SK-N-SH treated with all-trans-retinoic acid at 6 μM for 48 hours (cell line): Measurements from ENCODE around the gene LDLRAD2.

Experiments
- ATAC-seq: fragments of 200-7000 bp; cut with Tn5 transposase; 3 replicates; pipeline ENCODE4 v1.9.1; 2020; ENCODE audit warnings: mild to moderate bottlenecking, moderate library complexity
- ARNTL ChIP-seq: fragments of 450-650 bp; formaldehyde crosslinking; IDR thresholded peaks from 2 replicates; pipeline ENCODE4 v1.5.0; 2020; ENCODE audit warnings: low read depth, mild to moderate bottlenecking, moderate library complexity, borderline replicate concordance
- BACH2 ChIP-seq: fragments of 250-450 bp; sonication (Bioruptor Pico); IDR thresholded peaks from 2 replicates; pipeline ENCODE4 v1.9.0; 2021; ENCODE audit warnings: mild to moderate bottlenecking, borderline replicate concordance
- CREB5 ChIP-seq: fragments of 250-450 bp; sonication (Bioruptor Pico); IDR thresholded peaks from 2 replicates; pipeline ENCODE4 v1.5.1; 2020; ENCODE audit warnings: low read depth, mild to moderate bottlenecking, moderate library complexity
- CSDC2 ChIP-seq: fragments of 250-450 bp; sonication (Bioruptor Pico); IDR thresholded peaks from 2 replicates; pipeline ENCODE4 v1.5.0; 2020; ENCODE audit warnings: mild to moderate bottlenecking, moderate library complexity
- ESRRG ChIP-seq: fragments of 250-450 bp; sonication (Bioruptor Pico); IDR thresholded peaks from 2 replicates; pipeline ENCODE4 v1.6.1; 2021; ENCODE audit warnings: mild to moderate bottlenecking
- GLIS3 ChIP-seq: fragments of 250-450 bp; sonication (Bioruptor Pico); IDR thresholded peaks from 2 replicates; pipeline ENCODE4 v1.5.0; 2020; ENCODE audit warnings: mild to moderate bottlenecking, moderate library complexity
- ISL1 ChIP-seq: fragments of 250-450 bp; sonication (Bioruptor Pico); IDR thresholded peaks from 2 replicates; pipeline ENCODE4 v2.1.2; 2022; ENCODE audit warnings: mild to moderate bottlenecking, moderate library complexity
- OSR1 ChIP-seq: fragments of 250-450 bp; sonication (Bioruptor Pico); IDR thresholded peaks from 2 replicates; pipeline ENCODE4 v1.8.0; 2022; ENCODE audit warnings: moderate library complexity, mild to moderate bottlenecking, inconsistent platforms
- PATZ1 ChIP-seq: fragments of 250-450 bp; sonication (Bioruptor Pico); IDR thresholded peaks from 2 replicates; pipeline ENCODE4 v1.8.0; 2020; ENCODE audit warnings: mild to moderate bottlenecking, moderate library complexity, borderline replicate concordance
- POU6F1 ChIP-seq: fragments of 250-450 bp; sonication (Bioruptor Pico); IDR thresholded peaks from 2 replicates; pipeline ENCODE4 v1.8.0; 2021; ENCODE audit warnings: low read depth, mild to moderate bottlenecking, moderate library complexity, borderline replicate concordance
- PPARA ChIP-seq: fragments of 250-450 bp; sonication (Bioruptor Pico); IDR thresholded peaks from 2 replicates; pipeline ENCODE4 v1.5.0; 2020; ENCODE audit warnings: mild to moderate bottlenecking, borderline replicate concordance
- RARB ChIP-seq: fragments of 250-450 bp; sonication (Bioruptor Pico); IDR thresholded peaks from 2 replicates; pipeline ENCODE4 v1.8.0; 2021; ENCODE audit warnings: mild to moderate bottlenecking, moderate library complexity
- SNAI2 ChIP-seq: fragments of 250-450 bp; sonication (Bioruptor Pico); IDR thresholded peaks from 2 replicates; pipeline ENCODE4 v1.5.0; 2020; ENCODE audit warnings: mild to moderate bottlenecking, moderate library complexity
- TCF4 ChIP-seq: fragments of 250-450 bp; sonication (Bioruptor Pico); IDR thresholded peaks from 2 replicates; pipeline ENCODE4 v1.8.0; 2021; ENCODE audit warnings: mild to moderate bottlenecking, moderate library complexity, borderline replicate concordance
- TOX ChIP-seq: fragments of 250-450 bp; sonication (Bioruptor Pico); IDR thresholded peaks from 2 replicates; pipeline ENCODE4 v1.8.0; 2021; ENCODE audit warnings: mild to moderate bottlenecking, moderate library complexity, borderline replicate concordance
- ZC3H10 ChIP-seq: fragments of 250-450 bp; sonication (Bioruptor Pico); IDR thresholded peaks from 2 replicates; pipeline ENCODE4 v1.5.1; 2021; ENCODE audit warnings: mild to moderate bottlenecking, moderate library complexity
- ZFP3 ChIP-seq: fragments of 250-450 bp; sonication (Bioruptor Pico); IDR thresholded peaks from 2 replicates; pipeline ENCODE4 v1.5.0; 2020; ENCODE audit warnings: mild to moderate bottlenecking, moderate library complexity
- ZFP30 ChIP-seq: fragments of 450-650 bp; formaldehyde crosslinking; IDR thresholded peaks from 2 replicates; pipeline ENCODE4 v1.5.0; 2022; ENCODE audit warnings: mild to moderate bottlenecking, moderate library complexity
- ZNF565 ChIP-seq: fragments of 450-650 bp; formaldehyde crosslinking; conservative IDR thresholded peaks from 2 replicates; pipeline ENCODE4 v1.5.0; 2020; ENCODE audit warnings: low read depth, mild to moderate bottlenecking, moderate library complexity
- ZNF70 ChIP-seq: fragments of 450-650 bp; formaldehyde crosslinking; IDR thresholded peaks from 2 replicates; pipeline ENCODE4 v1.5.0; 2020; ENCODE audit warnings: mild to moderate bottlenecking, moderate library complexity
- ZNF8 ChIP-seq: fragments of 450-650 bp; formaldehyde crosslinking; IDR thresholded peaks from 2 replicates; pipeline ENCODE4 v1.5.0; 2020; ENCODE audit warnings: mild to moderate bottlenecking, moderate library complexity
- TF ChIP-seq, protein P1 (sequence below): fragments of 250-450 bp; sonication (Bioruptor Pico); IDR thresholded peaks from 2 replicates; pipeline ENCODE4 v1.5.1; 2021; ENCODE audit warnings: mild to moderate bottlenecking, moderate library complexity
- TF ChIP-seq, protein P2 (sequence below): fragments of 250-450 bp; sonication (Bioruptor Pico); IDR thresholded peaks from 2 replicates; pipeline ENCODE4 v1.5.0; 2020; ENCODE audit warnings: mild to moderate bottlenecking, moderate library complexity

LDLRAD2 gene

DNA sequence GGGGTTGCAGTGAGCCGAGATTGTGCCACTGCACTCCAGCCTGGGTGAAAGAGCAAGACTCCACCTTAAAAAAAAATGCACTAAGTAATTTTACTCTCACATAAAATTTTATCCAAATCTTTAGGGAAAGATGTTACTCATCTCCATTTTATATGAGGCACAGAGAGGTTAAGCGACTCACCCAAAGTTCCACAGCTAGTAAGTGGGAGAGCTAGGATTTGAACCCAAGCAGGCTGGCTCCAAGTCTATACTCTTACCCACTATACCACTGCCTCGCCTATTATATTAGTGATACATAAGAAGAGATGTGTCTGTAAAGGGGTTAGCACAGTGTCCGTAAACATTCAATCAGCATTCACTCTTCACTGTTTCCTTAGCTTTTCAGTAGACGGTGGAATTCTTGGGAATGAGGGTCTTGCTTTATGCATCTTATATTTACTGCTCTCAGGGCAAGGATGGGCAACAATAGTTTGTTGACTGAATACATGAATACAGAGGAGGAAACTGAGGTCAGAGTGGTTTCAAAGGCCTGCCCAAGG lies 15.1 kb downstream of the LDLRAD2 start:
- no peak for ATAC-seq
- TF ChIP-seq TOX (CRISPR knock-in tag) (no peak), RARB (no peak), OSR1 (CRISPR knock-in tag) (no peak), TCF4 (no peak), PPARA (CRISPR knock-in tag) (no peak), SNAI2 (CRISPR knock-in tag) (no peak), ZC3H10 (CRISPR knock-in tag) (no peak), ZFP30 (CRISPR knock-in tag) (no peak), PATZ1 (CRISPR knock-in tag) (no peak), ESRRG (CRISPR knock-in tag) (no peak), ISL1 (CRISPR knock-in tag) (no peak), BACH2 (CRISPR knock-in tag) (no peak), GLIS3 (CRISPR knock-in tag) (no peak)
- TF ChIP-seq, protein P1, sequence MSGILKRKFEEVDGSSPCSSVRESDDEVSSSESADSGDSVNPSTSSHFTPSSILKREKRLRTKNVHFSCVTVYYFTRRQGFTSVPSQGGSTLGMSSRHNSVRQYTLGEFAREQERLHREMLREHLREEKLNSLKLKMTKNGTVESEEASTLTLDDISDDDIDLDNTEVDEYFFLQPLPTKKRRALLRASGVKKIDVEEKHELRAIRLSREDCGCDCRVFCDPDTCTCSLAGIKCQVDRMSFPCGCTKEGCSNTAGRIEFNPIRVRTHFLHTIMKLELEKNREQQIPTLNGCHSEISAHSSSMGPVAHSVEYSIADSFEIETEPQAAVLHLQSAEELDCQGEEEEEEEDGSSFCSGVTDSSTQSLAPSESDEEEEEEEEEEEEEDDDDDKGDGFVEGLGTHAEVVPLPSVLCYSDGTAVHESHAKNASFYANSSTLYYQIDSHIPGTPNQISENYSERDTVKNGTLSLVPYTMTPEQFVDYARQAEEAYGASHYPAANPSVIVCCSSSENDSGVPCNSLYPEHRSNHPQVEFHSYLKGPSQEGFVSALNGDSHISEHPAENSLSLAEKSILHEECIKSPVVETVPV (CRISPR knock-in tag) = no peak
- TF ChIP-seq, protein P2, sequence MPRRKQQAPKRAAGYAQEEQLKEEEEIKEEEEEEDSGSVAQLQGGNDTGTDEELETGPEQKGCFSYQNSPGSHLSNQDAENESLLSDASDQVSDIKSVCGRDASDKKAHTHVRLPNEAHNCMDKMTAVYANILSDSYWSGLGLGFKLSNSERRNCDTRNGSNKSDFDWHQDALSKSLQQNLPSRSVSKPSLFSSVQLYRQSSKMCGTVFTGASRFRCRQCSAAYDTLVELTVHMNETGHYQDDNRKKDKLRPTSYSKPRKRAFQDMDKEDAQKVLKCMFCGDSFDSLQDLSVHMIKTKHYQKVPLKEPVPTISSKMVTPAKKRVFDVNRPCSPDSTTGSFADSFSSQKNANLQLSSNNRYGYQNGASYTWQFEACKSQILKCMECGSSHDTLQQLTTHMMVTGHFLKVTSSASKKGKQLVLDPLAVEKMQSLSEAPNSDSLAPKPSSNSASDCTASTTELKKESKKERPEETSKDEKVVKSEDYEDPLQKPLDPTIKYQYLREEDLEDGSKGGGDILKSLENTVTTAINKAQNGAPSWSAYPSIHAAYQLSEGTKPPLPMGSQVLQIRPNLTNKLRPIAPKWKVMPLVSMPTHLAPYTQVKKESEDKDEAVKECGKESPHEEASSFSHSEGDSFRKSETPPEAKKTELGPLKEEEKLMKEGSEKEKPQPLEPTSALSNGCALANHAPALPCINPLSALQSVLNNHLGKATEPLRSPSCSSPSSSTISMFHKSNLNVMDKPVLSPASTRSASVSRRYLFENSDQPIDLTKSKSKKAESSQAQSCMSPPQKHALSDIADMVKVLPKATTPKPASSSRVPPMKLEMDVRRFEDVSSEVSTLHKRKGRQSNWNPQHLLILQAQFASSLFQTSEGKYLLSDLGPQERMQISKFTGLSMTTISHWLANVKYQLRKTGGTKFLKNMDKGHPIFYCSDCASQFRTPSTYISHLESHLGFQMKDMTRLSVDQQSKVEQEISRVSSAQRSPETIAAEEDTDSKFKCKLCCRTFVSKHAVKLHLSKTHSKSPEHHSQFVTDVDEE (CRISPR knock-in tag) = no peak

GRCh38 chr1:21828075-21828474 lies 16.0 kb downstream of the LDLRAD2 start:
- TF ChIP-seq ARNTL (CRISPR knock-in tag) (no peak), ZC3H10 (CRISPR knock-in tag) (no peak), ZNF565 (CRISPR knock-in tag) (no peak), PATZ1 (CRISPR knock-in tag) (no peak), RARB (no peak), TCF4 (no peak), POU6F1 (no peak), CREB5 (CRISPR knock-in tag) (no peak), OSR1 (CRISPR knock-in tag) (no peak), ZNF70 (no peak), BACH2 (CRISPR knock-in tag) (no peak), TOX (CRISPR knock-in tag) (no peak), ESRRG (CRISPR knock-in tag) (no peak), ZNF8 (no peak), ZFP30 (CRISPR knock-in tag) (no peak), ZFP3 (CRISPR knock-in tag) (no peak), CSDC2 (CRISPR knock-in tag) (no peak)
- TF ChIP-seq, protein P2 (CRISPR knock-in tag) = no peak
- TF ChIP-seq, protein P1 (CRISPR knock-in tag) = no peak
- ATAC-seq = no peak
